HL-60 (cell line): ENCODE results near the gene NETO2.
"Not testable (repeated sequence)": the region's sequence is repeated elsewhere in the genome, so short reads cannot be mapped to it uniquely, and the experiment has no call there.

Experiments used
- DNase-seq, 2 experiments: peaks; one replicate each; pipeline ENCODE4 v3.0.0-alpha.2; 2010 to 2020; ENCODE audit warnings: low read depth in 1 of 2, low spot score in 1 of 2
- H3K27ac ChIP-seq: fragments of 250-450 bp; sonication (Bioruptor Pico); replicated peaks from 2 replicates; pipeline ENCODE4 v1.5.1; 2020; ENCODE audit warnings: mild to moderate bottlenecking, moderate library complexity
- H3K27me3 ChIP-seq: fragments of 250-450 bp; sonication (Bioruptor Pico); 2 replicates; pipeline ENCODE4 v1.5.1; 2021; ENCODE audit warnings: mild to moderate bottlenecking, moderate library complexity; ENCODE audit not compliant: insufficient read depth, poor library complexity, severe bottlenecking
- H3K4me3 ChIP-seq: replicated peaks from 2 replicates; pipeline ENCODE4 v1.5.1; 2011; ENCODE audit warnings: mild to moderate bottlenecking, control low read depth, low read length; ENCODE audit not compliant: insufficient read depth
- CTCF ChIP-seq: IDR thresholded peaks from one replicate; pipeline ENCODE4 v1.5.1; 2011; ENCODE audit warnings: low read length, control low read depth, inconsistent platforms; ENCODE audit not compliant: insufficient read depth
- GABPA ChIP-seq: IDR thresholded peaks from 2 replicates; pipeline ENCODE4 v1.6.1; 2012; ENCODE audit warnings: low read depth
- POLR2AphosphoS5 ChIP-seq: IDR thresholded peaks from 2 replicates; pipeline ENCODE4 v1.6.1; 2012; ENCODE audit warnings: low read depth
- REST ChIP-seq: IDR thresholded peaks from 2 replicates; pipeline ENCODE4 v1.6.1; 2012; ENCODE audit warnings: low read depth; ENCODE audit not compliant: insufficient replicate concordance
- SPI1 ChIP-seq: IDR thresholded peaks from 2 replicates; pipeline ENCODE4 v1.6.1; 2012; ENCODE audit warnings: low read depth, mild to moderate bottlenecking, borderline replicate concordance

NETO2 gene

GRCh38 chr16:47160422-47160821 is 16.7 kb upstream of the NETO2 start:
- H3K27me3 ChIP-seq, result no peaks in the 10 kb centered on the region
- no peak for DNase-seq
- no peak overlapping the region for H3K27ac ChIP-seq
- H3K4me3 ChIP-seq, result no peak overlapping the region
- TF ChIP-seq REST (no peak), POLR2AphosphoS5 (no peak), CTCF (no peak), GABPA (no peak), SPI1 (no peak)

- TF ChIP-seq GABPA, result no peak
- TF ChIP-seq CTCF, result no peak
- TF ChIP-seq SPI1, result no peak
- no peak for DNase-seq
- Histone ChIP-seq H3K27me3 (no peaks in the 10 kb centered on the region), H3K4me3 (no peak overlapping the region), H3K27ac (no peak overlapping the region)
Observed at GRCh38 chr16:47158992-47159391, 15.2 kb upstream of the NETO2 start.

GRCh38 chr16:47156680-47157215 is 13.0 kb upstream of the NETO2 start:
- peak in 1 of 2 experiments; percentile 21 for DNase-seq
- TF ChIP-seq REST (no peak), CTCF (no peak), SPI1 (no peak), GABPA (no peak), POLR2AphosphoS5 (no peak)

GRCh38 chr16:47152501-47152900 is 8.8 kb upstream of the NETO2 start:
- not testable (repeated sequence) for H3K4me3 ChIP-seq, H3K27ac ChIP-seq, H3K27me3 ChIP-seq, DNase-seq

More at GRCh38 chr16:47156680-47157215, 13.0 kb upstream of the NETO2 start:
- Histone ChIP-seq H3K4me3 (no peak overlapping the region), H3K27me3 (no peaks in the 10 kb centered on the region), H3K27ac (no peak overlapping the region)
